Right ventricle myocardium superior (tissue), 1 donor: Measurements from ENCODE around the gene PRKN. TPM values are rescaled to one million over a fixed set of nuclear protein-coding genes. Genes with fewer than 3 reads are reported as not detected.

Experiments
- ATAC-seq: fragments of 200-7000 bp; cut with Tn5 transposase; one replicate; pipeline ENCODE4 v1.9.1; 2020; ENCODE audit warnings: mild to moderate bottlenecking; ENCODE audit not compliant: poor library complexity
- DNase-seq: peaks from one replicate; pipeline ENCODE4 v3.0.0-alpha.2; 2020
- intact Hi-C: fragments of 100-400 bp; cut with DNase I; formaldehyde crosslinking; loops from one replicate; pipeline ENCODE4 v1.11.2; 2022
- total RNA-seq: library from RNA; stranded (reverse); fragmentation: NEBNext Ultra II Directional; extraction: Animal tissue kit (Norgen Biotek cat#: 25700); gene quantifications from one replicate; pipeline ENCODE4 v1.2.1, GENCODE V29; 2021
- donor health status: DM: no; HTN: yes; CAD: no; lungs with severe emphysema.

PRKN gene
- total RNA-seq, 1 donor from 2014 or later = 20.6 TPM

GRCh38 chr6:162497389-162497788, 230.2 kb downstream of the PRKN start:
- intact Hi-C loops = no loop called here
- ATAC-seq (no peak), DNase-seq (no peak)

GRCh38 chr6:162493917-162494316, 233.6 kb downstream of the PRKN start:
- no peak for ATAC-seq
- DNase-seq = no peak
- intact Hi-C loops = no loop called here

GRCh38 chr6:162491637-162492036, 235.9 kb downstream of the PRKN start:
- no peak for DNase-seq
- peak; percentile 74 for ATAC-seq
- intact Hi-C loops = no loop called here

GRCh38 chr6:162489101-162489976, 238.2 kb downstream of the PRKN start:
- DNase-seq (no peak), ATAC-seq (no peak)
- intact Hi-C loops = no loop called here

GRCh38 chr6:162488444-162488843, 239.1 kb downstream of the PRKN start:
- DNase-seq = no peak

GRCh38 chr6:162485464-162485863, 242.1 kb downstream of the PRKN start:
- intact Hi-C loops = no loop called here
- DNase-seq (no peak), ATAC-seq (no peak)

More at GRCh38 chr6:162488444-162488843, 239.1 kb downstream of the PRKN start:
- intact Hi-C loops = no loop called here
- ATAC-seq = no peak

GRCh38 chr6:162481938-162482337, 245.6 kb downstream of the PRKN start:
- DNase-seq (no peak), ATAC-seq (no peak)
- intact Hi-C loops = no loop called here

GRCh38 chr6:162481320-162481719, 246.2 kb downstream of the PRKN start:
- ATAC-seq (no peak), DNase-seq (no peak)
- intact Hi-C loops = no loop called here

GRCh38 chr6:162478192-162478671, 249.3 kb downstream of the PRKN start:
- intact Hi-C loops = no loop called here
- ATAC-seq (peak; percentile 56), DNase-seq (no peak)

- no peak for DNase-seq
- ATAC-seq = no peak
- intact Hi-C loops = no loop called here
Measured at GRCh38 chr6:162474722-162475121, 252.8 kb downstream of the PRKN start.

- intact Hi-C loops = no loop called here
- DNase-seq (no peak), ATAC-seq (no peak)
Measured at GRCh38 chr6:162471842-162472241, 255.7 kb downstream of the PRKN start.

- ATAC-seq (peak; percentile 92), DNase-seq (no peak)
- intact Hi-C loops = no loop called here
Measured at GRCh38 chr6:162468326-162468725, 259.2 kb downstream of the PRKN start.

GRCh38 chr6:162467679-162468078, 259.9 kb downstream of the PRKN start:
- intact Hi-C loops = no loop called here
- ATAC-seq = peak; percentile 88
- peak; percentile 46 for DNase-seq

GRCh38 chr6:162463576-162463975, 264.0 kb downstream of the PRKN start:
- intact Hi-C loops = no loop called here
- ATAC-seq (no peak), DNase-seq (no peak)

- no peak for ATAC-seq
- intact Hi-C loops = no loop called here
- DNase-seq = no peak
Measured at GRCh38 chr6:162459985-162460384, 267.6 kb downstream of the PRKN start.

GRCh38 chr6:162450358-162450757, 277.2 kb downstream of the PRKN start:
- ATAC-seq (no peak), DNase-seq (no peak)
- intact Hi-C loops = no loop called here

- DNase-seq (no peak), ATAC-seq (peak; percentile 80)
- intact Hi-C loops = no loop called here
Measured at GRCh38 chr6:162448294-162448693, 279.3 kb downstream of the PRKN start.

GRCh38 chr6:162443101-162443500, 284.5 kb downstream of the PRKN start:
- no peak for ATAC-seq
- intact Hi-C loops = no loop called here

GRCh38 chr6:162442687-162443086, 284.9 kb downstream of the PRKN start:
- intact Hi-C loops = no loop called here
- peak; percentile 78 for ATAC-seq
- no peak for DNase-seq

More at GRCh38 chr6:162443101-162443500, 284.5 kb downstream of the PRKN start:
- DNase-seq = no peak

GRCh38 chr6:162441991-162442390, 285.6 kb downstream of the PRKN start:
- intact Hi-C loops = no loop called here

More at GRCh38 chr6:162441991-162442390, 285.6 kb downstream of the PRKN start:
- DNase-seq (no peak), ATAC-seq (no peak)
